Stimulated activated CD4-positive, alpha-beta T cell treated with anti-CD3 and anti-CD28 coated beads, TNF-alpha, amount 100 ng/mL, for 24 hours (primary cell): Measurements from ENCODE around the gene SEC61A2.

Experiments
- DNase-seq, 3 experiments: peaks; one replicate each; pipeline ENCODE4 v3.0.0-alpha.2; 2020; ENCODE audit warnings: low read depth in 3 of 3

The SEC61A2 gene

DNA sequence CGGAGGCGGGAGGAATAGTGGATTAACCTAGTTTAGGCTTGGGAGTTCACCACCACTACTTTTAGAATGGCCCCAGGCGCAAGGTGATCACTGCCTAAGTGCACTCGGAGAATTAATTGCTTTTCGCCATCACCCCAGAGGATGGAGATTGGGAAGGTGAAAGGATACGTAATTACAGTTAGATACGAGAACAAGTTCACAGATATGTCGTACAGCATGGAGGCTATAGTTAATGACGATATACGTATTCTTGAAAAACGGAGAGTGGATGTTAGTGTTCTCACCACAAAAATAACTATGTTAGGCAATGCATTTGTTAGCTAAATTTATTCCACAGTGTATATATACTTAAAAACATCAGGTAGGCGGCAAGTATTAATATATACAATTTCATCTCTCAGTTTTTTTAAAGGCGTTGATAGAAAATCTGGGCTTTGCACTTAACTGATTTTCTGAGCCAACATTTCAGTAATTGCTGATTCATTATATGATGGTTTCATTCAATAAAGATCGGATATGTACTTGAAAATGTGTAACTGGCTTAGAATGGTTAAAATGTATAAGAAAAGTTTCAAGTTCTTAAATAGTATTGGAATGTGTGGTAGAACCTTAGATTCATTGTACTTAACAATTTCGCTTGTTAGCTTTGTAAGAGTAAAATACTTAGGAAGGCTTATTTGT, 67.2 kb downstream of the SEC61A2 start:
- DNase-seq, result no peak

GRCh38 chr10:12198156-12198555, 68.7 kb downstream of the SEC61A2 start:
- no peak for DNase-seq

DNA sequence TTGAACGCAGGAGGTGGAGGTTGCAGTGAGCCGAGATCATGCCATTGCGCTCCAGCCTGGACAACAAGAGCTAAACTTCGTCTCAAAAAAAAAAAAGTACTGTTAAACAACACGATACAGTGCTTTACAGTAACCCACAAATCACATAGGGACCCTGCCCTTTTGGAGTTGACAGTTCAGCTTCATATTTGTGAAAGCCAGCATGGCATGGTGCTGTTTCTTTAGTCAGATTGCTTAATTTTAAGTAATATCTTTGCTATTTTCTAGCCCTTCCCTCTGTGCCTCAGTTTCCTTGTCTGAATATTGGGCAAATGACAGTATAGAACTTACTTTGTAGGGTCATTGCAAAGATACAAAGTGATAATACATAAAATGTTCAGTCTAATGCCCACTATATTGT, 71.4 kb downstream of the SEC61A2 start:
- no peak for DNase-seq

DNA sequence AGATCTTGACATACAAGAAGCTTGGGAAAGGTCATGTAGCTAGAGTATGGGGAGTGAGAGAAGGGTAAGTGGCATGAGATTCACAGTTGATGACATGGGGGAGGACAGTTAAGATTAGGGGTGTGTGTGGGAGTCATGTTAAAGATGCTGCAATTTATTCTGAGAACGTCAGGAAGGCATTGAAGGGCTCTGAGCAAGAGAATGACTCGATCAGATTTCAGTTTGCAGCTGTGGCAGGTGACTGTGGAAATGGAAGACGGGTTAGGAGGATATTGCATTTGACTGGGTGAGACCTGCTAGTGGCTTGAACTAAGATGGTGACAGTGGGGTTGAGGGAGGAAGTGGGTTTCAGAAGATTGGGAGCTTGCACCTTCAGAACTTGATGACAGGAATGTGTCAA, 72.1 kb downstream of the SEC61A2 start:
- no peak for DNase-seq

- no peak for DNase-seq
Measured at GRCh38 chr10:12202226-12202625, 72.7 kb downstream of the SEC61A2 start.

- DNase-seq, result no peak
Measured at GRCh38 chr10:12205082-12205481, 75.6 kb downstream of the SEC61A2 start.

- no peak for DNase-seq
Measured at GRCh38 chr10:12207114-12207513, 77.6 kb downstream of the SEC61A2 start.

DNA sequence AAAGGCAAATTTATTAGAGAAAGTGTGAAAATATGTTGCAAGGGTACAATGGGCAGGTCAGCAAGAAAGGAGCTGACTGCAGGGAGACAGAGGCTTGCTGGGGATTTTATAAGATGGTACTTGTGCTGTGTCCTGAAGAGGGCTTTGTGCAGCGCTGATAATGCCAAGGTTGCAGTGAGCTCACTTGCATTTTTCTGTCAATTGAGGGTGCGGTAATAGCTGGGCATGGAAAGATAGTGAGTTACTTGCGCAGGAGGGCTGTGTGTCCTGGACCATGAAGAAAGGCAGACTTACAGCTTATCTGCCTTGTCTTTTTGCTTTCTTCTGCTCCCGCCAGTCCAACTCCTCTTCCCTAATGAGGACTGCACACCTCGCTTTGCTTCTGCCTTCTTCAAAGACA, 79.0 kb downstream of the SEC61A2 start:
- no peak for DNase-seq

DNA sequence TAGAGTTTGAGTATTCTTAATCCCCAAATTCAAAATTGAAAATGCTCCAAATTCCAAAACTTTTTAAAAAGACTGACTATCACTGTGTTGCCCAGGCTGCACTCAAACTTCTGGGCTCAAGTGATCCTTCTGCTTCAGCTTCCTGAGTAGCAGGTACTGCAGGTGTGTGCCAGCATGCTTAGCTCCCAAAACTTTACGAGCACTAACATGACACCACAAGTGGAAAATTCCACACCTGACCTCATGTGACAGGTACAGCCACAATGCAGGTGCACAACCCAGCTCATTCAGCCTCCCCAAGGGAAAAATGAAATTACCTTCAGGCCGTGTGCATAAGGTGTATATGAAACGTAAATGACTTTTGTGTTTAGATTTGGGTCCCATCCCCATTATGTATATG, 83.0 kb downstream of the SEC61A2 start:
- DNase-seq, result no peak

DNA sequence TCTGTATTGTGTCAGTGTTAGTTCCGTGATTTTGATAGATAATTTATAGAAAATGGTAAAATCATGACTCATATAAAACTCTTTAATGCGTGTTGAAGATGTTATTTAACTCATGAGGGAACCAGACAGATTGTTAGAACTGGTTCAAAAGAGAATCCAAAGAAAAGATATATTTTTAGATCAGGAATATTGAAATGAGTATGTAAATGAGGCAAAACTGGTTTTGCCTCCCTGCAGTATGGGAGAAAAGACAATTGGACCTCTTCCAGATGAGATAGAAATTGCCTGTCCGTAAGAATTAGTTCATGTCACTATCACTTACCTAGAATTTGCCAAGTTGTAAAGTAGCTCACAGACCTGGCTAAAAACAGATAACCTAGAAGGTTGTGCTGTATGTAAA, 84.1 kb downstream of the SEC61A2 start:
- no peak for DNase-seq

DNA sequence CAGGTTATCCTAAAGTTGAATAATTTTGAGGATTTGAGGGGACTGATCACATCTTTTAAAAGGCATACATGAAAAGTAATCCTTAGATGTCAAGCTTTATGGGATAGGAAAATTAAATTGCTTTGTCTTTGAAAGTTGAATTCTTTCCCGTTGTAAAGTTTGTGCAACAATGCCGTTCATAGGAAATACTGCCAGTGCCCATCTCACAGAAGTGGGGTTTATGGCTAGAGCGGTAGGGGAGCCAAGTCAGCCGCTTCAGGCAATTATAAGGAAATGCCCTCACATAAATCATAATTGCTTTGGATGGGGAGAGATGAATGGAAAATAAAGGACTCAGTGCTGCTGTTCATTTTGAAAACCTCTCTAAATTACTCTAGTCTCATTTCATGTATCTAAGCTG, 84.6 kb downstream of the SEC61A2 start:
- DNase-seq, result no peak

DNA sequence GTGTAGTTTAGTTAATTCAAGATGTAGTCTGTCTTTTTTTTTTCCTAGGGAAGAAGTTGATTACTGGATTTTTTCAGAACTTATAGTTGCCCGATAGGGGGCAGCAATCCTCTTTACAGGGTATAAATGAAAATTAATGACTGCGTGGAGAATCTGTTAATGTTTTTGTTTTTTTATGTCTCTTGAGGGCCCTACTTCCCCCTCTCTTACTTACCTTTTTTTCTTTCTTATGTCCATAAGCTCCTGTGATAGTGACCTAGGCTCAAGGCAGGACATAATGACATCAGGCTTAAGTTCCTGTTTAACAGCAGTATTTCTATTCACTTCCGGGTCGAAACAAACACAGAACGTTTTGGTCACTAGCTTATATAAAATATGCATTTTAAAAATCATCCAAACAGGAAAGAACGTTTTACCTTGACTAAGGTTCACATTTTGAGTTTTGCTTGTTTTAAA, 85.3 kb downstream of the SEC61A2 start:
- no peak for DNase-seq
